ENCODE measurements around the gene TBCCD1. TPM values are rescaled to one million over a fixed set of nuclear protein-coding genes. Genes with fewer than 3 reads are reported as not detected.

TBCCD1 gene
- total RNA-seq, 1 donor from 2014 or later: 13.5 TPM

GRCh38 chr3:186514296-186515002 lies 52.7 kb downstream of the TBCCD1 start:
- H3K4me3 Mint-ChIP-seq (ENCODE audit: low read depth): no peak overlapping the region
- no peaks in the 10 kb centered on the region for H3K9me3 Mint-ChIP-seq (ENCODE audit: low read depth)
- DNase-seq (ENCODE audit: low spot score, unreplicated experiment): no peak
- H3K4me1 Mint-ChIP-seq (ENCODE audit: low read depth): peaks cover 2% of the 10 kb centered on the region
- H3K36me3 Mint-ChIP-seq (ENCODE audit: insufficient read depth): no peaks in the 10 kb centered on the region
- H3K27ac Mint-ChIP-seq: no peak overlapping the region
- peak; percentile 54 for TF ChIP-seq CTCF (IDR thresholded peaks at IDR 0.05; ENCODE audit: unreplicated experiment)
- peaks cover 42% of the 10 kb centered on the region for H3K27me3 Mint-ChIP-seq

- DNase-seq (ENCODE audit: low spot score, unreplicated experiment): no peak
- H3K27me3 Mint-ChIP-seq: peaks cover 39% of the 10 kb centered on the region
- no peak overlapping the region for H3K4me3 Mint-ChIP-seq (ENCODE audit: low read depth)
- H3K4me1 Mint-ChIP-seq (ENCODE audit: low read depth): peaks cover 2% of the 10 kb centered on the region
- TF ChIP-seq CTCF (IDR thresholded peaks at IDR 0.05; ENCODE audit: unreplicated experiment): no peak
- no peaks in the 10 kb centered on the region for H3K9me3 Mint-ChIP-seq (ENCODE audit: low read depth)
- H3K27ac Mint-ChIP-seq: no peak overlapping the region
- H3K36me3 Mint-ChIP-seq (ENCODE audit: insufficient read depth): no peaks in the 10 kb centered on the region
These were observed 53.8 kb downstream of the TBCCD1 start for GRCh38 chr3:186513386-186513785.

GRCh38 chr3:186512570-186513302 lies 54.4 kb downstream of the TBCCD1 start:
- peaks cover 35% of the 10 kb centered on the region for H3K27me3 Mint-ChIP-seq
- TF ChIP-seq CTCF (IDR thresholded peaks at IDR 0.05; ENCODE audit: unreplicated experiment): no peak
- H3K9me3 Mint-ChIP-seq (ENCODE audit: low read depth): no peaks in the 10 kb centered on the region
- peaks cover 2% of the 10 kb centered on the region for H3K4me1 Mint-ChIP-seq (ENCODE audit: low read depth)
- no peaks in the 10 kb centered on the region for H3K36me3 Mint-ChIP-seq (ENCODE audit: insufficient read depth)
- H3K27ac Mint-ChIP-seq: no peak overlapping the region
- DNase-seq (ENCODE audit: low spot score, unreplicated experiment): no peak
- no peak overlapping the region for H3K4me3 Mint-ChIP-seq (ENCODE audit: low read depth)

- no peak for DNase-seq (ENCODE audit: low spot score, unreplicated experiment)
- Mint-ChIP-seq H3K9me3 (ENCODE audit: low read depth) (no peaks in the 10 kb centered on the region), H3K4me1 (ENCODE audit: low read depth) (peaks cover 2% of the 10 kb centered on the region), H3K36me3 (ENCODE audit: insufficient read depth) (no peaks in the 10 kb centered on the region), H3K27me3 (peaks cover 39% of the 10 kb centered on the region), H3K4me3 (ENCODE audit: low read depth) (no peak overlapping the region), H3K27ac (no peak overlapping the region)
- TF ChIP-seq CTCF (IDR thresholded peaks at IDR 0.05; ENCODE audit: unreplicated experiment): no peak
These were observed 55.4 kb downstream of the TBCCD1 start for GRCh38 chr3:186511702-186512101.

- no peak for TF ChIP-seq CTCF (IDR thresholded peaks at IDR 0.05; ENCODE audit: unreplicated experiment)
- peaks cover 42% of the 10 kb centered on the region for H3K27me3 Mint-ChIP-seq
- no peak overlapping the region for H3K4me3 Mint-ChIP-seq (ENCODE audit: low read depth)
- H3K4me1 Mint-ChIP-seq (ENCODE audit: low read depth): peaks cover 2% of the 10 kb centered on the region
- no peak for DNase-seq (ENCODE audit: low spot score, unreplicated experiment)
- no peaks in the 10 kb centered on the region for H3K9me3 Mint-ChIP-seq (ENCODE audit: low read depth)
- H3K36me3 Mint-ChIP-seq (ENCODE audit: insufficient read depth): no peaks in the 10 kb centered on the region
- no peak overlapping the region for H3K27ac Mint-ChIP-seq
These were observed 55.9 kb downstream of the TBCCD1 start for GRCh38 chr3:186511245-186511644.
